Thyroid gland (tissue), 4 donors: ENCODE data around the gene SCPEP1.

ENCODE experiments used
- POLR2A ChIP-seq, 2 donors: fragments of 450-650 bp; IDR thresholded peaks; one replicate each; pipeline ENCODE4 v1.6.1; 2017; ENCODE audit warnings: antibody characterized with exemption in 2 of 2, mild to moderate bottlenecking in 2 of 2, moderate library complexity in 1 of 2
- TF ChIP-seq, protein P1 (sequence below), 6 experiments: fragments of 200-600 bp in 3 of 6; fragments of 450-650 bp in 3 of 6; sonication (generic) in 3 of 6; IDR thresholded peaks; one replicate each; pipeline ENCODE4 v1.5.1; 2016 to 2019; ENCODE audit warnings: antibody characterized with exemption in 6 of 6, mild to moderate bottlenecking in 2 of 6, inconsistent platforms in 1 of 6, moderate library complexity in 1 of 6

DNA sequence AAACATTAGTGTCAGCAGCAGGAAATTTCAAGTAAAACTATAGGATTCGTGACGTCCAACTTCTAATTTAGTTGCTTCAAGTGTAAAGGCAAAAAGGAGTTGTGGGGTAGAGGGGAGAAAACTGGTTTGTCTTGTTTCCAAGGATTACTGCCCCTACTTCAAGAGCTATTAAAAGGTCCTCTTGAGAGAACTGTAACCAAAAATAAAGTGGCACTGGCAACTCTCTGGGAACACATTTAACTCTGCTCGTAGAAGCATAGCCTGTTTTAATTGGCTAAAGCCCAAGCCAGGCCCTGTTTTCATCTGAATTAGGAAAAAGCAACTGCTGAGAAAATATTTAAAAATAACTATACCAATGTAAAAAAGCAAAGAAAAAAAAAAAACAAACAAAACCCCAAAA, 55.4 kb downstream of the SCPEP1 start:
- TF ChIP-seq, protein P1, sequence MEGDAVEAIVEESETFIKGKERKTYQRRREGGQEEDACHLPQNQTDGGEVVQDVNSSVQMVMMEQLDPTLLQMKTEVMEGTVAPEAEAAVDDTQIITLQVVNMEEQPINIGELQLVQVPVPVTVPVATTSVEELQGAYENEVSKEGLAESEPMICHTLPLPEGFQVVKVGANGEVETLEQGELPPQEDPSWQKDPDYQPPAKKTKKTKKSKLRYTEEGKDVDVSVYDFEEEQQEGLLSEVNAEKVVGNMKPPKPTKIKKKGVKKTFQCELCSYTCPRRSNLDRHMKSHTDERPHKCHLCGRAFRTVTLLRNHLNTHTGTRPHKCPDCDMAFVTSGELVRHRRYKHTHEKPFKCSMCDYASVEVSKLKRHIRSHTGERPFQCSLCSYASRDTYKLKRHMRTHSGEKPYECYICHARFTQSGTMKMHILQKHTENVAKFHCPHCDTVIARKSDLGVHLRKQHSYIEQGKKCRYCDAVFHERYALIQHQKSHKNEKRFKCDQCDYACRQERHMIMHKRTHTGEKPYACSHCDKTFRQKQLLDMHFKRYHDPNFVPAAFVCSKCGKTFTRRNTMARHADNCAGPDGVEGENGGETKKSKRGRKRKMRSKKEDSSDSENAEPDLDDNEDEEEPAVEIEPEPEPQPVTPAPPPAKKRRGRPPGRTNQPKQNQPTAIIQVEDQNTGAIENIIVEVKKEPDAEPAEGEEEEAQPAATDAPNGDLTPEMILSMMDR (IDR thresholded peaks at IDR 0.05) = peak in 1 of 6 experiments; percentile 27
- TF ChIP-seq POLR2A (IDR thresholded peaks at IDR 0.05) = no peak
